Measurements from ENCODE around the gene CROCC.

Gene CROCC

DNA sequence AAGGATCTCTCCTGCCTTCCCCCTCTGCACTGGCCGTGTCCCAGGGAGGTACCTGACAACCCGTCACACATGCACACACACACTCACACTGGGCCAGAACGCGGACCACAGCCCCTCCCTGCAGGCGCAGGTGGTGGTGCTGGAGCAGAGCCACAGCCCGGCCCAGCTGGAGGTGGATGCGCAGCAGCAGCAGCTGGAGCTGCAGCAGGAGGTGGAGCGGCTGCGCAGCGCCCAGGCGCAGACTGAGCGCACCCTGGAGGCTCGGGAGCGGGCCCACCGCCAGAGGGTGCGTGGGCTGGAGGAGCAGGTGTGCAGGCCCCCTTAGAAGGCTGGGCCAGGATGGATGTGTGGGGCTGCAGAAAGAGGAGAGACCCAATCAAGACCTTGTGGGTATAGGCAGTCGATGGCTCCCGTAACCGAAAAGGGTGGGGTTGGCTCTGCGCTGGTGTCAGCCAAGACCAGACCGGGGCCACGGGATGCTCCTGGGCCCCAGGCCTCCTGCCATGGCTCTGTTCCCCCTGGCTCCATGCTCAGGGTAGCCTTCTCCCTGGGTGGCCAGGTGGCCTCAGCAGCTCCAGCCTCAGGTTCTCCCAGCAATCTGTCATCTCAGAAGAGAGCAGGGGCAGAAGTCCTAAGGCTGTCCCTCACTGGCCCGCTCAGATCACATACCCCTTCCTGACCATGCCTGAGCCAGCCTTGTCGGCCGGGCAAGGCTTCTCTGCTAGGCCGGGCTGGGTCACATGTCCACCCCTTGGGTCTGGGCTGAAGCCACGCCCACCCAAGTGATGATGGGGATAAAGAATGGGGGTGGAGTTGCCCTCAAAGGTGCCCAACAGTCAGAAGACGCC, 49.8 kb downstream of the CROCC start:
- DNase-seq: no peak

DNA sequence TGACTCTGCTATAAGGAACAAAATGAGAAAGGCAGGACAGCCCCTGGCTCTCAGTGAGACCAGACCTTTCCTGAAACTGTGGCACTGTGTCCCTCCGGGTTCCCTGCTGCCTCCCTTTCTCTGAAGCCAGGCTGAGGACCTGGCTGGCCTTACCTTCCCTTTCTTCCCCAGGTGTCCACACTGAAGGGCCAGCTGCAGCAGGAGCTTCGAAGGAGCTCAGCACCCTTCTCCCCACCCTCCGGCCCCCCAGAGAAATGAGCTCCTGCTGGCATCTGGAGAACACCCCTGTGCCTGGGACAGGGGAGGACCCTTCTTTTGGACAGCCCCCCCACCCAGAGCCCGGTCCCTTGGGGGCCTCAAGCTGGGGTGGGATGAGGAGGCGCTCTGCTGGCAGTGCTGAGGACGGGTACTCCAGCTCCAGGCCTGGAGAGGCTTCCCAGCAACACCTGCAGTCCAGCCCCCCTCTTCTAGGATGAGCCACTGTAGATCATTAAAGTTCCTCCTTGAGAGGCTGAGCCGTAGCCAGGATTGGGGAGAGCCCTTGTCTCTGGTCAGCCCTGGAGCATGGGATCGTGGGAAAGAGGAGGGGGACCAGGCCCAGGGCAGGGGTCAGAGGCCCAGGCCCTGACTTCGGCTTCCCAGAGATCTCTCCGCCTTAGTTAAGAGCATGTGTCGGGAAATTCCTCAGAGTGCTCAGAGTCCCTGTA, 50.6 kb downstream of the CROCC start:
- no peak for DNase-seq

DNA sequence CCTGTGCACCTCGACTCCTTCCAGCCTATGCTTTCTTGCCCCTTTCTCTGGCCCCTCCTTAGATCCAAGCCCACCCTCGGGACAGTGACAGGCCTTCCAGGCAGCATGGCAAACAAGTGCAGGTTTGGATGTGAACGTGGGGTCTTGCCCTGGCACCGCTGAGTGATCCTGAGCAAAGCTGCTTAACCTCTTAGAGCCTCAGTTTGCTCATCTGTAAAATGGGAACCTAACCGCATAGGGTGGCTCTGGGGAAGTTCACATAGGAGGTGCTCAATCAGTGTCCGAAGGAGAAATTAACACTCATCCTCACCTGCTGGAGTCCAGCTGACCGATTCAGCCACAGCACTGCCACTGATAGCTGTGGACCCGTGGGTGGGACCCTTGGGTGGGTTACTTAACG, 51.5 kb downstream of the CROCC start:
- DNase-seq: no peak

DNA sequence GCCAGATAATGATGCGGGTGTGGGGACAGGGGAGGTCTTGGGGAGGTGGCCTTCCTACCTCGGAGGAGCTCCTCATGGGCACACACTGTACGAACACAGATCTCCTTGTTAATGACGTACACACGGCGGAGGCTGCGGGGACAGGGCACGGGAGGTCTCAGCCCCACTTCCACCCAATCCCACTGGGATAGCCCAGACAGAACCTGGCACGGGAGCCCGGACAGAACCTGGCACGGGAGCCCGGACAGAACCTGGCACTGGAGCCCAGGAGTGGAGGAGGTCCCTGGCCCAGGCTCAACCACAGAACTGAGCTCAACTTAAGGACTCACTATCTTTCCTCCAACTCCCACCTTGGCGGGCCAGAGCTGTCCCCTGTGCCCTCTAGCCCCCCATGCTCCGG, 53.5 kb downstream of the CROCC start:
- DNase-seq: no peak

DNA sequence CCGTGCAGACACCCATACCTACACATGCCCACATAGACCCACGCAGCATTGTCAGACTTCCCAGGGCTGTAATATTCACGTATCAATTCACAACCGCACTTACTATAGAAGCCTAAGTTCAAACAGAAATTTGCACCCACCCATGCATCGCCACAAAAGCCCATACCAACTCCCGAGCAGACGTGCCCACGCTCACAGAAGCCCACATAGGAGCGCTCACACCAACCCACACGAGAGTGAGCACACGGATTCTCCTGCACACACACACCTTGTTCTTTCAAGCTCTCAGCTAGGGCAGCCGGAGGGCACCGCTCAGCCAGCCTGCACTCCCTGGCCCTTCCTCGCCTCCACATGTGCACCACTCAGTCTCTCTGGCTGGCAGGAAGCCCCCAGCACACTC, 54.1 kb downstream of the CROCC start:
- no peak for DNase-seq

DNA sequence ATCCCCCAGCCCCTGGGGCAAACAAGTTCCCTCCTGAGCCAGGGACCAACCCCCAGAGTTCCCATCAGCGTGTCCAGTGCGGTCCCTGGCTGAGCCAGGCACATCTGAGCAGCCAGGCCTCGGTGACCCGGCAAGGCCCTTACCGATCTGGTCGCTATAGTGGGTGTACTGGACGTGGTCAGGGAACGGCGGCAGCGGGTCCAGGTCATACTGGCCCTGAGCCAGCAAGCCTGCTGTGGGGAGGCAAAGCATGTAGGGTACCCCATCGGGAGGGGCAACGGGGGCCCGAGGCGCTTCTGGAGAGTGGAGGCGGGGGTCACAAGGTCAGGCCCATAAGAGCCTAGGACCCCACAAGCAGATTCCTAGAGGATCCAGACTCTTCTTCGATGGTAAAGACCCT, 55.2 kb downstream of the CROCC start:
- DNase-seq: no peak

DNA sequence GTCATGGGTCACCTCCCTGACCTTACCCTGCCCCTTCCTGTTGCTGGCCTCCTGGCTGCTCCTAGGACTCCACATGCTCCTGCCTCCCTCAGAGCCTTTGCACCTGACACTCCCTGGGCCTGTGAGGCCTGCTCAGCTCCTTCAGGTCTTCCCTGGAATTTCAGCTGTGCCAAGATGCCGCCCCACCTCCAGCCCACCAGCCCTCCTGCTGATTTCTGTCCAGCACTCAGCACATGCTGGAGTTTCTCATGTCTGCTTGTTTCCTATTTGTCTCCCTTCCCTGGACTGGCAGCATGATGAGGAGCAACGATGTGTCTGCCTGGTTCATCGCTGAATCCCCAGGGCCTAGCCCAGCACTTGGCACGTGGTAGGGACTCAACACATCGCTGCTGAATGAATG, 55.6 kb downstream of the CROCC start:
- DNase-seq: peak; percentile 57

DNA sequence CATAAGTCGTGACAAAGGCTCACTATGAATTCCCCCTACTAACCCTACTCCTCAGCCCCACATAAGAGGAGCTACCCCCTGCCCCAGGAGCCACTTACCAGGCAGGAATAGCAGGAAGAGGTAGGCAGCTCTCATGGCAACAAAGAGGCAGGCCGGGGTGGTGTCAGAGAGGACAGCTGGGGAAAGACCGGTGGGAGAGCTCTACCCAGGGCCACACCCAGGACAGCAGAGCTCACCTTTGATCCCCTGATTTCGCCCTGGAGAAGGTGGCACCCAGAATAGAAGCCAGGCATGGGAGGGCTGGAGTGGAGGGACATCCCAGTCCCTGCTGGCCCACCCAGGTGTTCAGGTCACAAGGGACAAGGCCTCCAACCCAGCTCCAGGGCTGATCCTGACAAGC, 56.4 kb downstream of the CROCC start:
- no peak for DNase-seq

DNA sequence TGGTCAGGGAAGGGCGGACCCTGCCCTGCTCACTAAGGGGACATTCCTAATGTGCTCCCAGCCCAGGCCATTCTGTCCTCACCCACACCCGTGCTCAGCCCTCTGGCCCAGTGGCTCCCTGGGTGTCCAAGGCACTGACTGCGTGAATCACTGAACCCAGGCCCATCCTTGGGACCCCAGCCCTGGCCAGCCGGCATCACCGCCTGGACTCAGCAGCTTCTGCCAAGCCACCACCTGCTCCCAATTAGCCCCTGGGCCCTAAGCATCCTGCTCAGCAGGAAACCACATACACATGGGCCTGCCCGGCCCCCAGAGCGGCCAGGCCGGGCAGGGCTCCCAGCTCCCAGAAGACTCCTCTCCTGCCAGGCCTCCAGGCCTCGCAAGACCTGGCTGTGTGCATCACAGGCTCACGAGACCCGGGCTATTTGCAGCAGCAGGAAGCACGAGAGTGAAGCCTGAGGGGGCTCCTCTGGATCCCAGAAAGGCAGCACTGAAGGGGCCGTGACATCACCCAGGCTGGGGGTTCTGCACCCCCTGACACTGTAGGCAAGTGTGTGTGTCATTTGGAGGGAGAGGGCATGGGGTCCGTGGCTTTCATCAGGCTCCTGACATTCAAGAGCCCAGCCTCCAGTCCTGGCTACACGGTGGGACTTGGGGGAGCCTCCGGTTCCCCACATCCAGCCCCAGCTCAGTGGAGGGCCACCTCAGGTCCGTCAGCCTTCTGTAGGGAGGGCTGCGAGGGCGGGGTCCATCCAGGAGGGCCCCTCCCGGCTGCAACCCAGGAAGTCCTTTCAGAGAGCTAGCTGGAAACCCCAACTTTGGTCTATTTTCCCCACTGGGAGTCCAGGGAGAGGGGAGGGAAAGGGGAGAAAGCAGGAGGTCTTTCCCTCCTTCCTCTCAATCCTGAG, 57.1 kb downstream of the CROCC start:
- no peak for DNase-seq

DNA sequence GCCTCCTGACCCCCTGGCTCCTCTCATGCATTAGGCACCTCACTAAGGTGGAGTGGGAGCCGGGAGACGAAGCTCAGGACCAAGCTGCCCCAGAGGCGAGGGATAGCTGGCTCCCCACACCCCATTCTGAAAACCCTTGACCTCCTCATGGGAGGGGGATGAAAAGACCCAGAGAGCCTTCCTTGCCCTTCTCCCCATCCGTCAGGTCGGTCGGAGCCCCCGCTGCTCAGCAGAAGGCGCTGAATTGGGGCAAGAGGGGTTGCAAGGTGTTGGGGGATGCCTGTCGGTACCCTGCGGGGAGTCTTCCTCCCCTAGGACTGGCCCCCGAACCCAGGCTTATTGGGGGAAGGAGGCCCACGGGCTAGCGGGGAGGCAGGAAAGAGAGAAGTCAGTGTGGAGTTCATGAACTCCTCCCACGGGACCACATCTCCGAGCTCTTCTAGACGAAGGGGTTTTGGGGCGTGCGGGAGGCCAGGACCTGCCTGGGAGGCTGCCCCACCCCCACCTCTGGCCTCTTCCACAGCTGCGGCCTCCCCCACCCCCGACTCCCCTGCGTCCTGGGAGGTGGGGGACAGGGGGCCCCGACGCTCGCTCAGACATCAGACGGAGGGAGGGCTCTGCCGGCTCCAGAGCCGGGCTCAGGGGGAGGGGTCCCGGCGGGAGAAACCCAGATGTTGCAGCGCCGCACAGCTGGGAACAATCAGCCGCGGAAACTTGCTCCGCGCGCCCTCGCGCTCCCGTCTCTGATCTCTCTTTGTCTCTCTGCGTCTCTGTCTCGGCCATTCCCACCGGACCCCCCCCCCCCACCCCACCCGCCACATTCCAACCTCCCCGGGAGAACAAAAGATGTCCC, 58.0 kb downstream of the CROCC start:
- DNase-seq: no peak

DNA sequence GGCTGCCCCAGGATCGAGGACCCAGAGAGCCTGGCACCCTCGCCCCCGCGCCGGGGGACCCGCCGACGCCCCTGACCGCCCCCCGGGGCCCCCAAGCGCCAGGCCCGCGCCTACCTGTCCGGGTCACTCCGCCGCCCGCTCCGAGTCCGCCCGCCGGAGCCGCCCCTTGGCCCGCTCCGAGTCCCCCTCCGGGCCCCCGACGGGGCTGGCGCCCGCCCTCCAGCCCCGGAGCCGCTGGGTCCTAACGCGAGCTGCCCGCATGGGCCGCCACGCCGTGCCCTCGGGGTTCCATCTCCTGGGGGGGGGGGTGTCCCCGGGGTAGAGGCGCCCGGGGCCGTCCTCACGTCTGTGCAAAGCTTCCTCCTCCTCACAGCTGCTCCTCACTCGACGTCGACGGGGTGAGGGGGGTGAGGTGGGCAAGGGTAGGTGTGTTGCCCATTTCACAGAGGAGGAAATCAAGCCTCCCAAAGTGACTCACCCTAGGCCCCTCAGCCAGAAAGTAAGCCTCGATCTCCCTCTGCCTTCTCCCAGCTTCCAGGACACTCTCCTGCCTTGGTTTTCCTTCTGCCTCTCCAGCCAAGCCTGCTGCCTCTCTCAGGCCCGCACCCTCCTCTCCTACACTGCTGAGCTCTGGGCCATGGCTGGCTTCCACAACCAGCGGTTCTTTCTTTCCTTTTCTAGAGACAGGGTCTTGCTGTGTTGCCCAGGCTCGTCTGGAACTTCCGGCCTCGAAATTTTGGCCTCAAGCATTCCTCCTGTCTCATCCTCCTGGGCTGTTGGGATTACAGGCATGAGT, 58.9 kb downstream of the CROCC start, which contains the start of gene MFAP2:
TSS of gene MFAP2 (minus strand) at position 148 of the 796 bp plus-strand sequence. CDS start 2,347 bp downstream, outside the sequence.
- no peak for DNase-seq

DNA sequence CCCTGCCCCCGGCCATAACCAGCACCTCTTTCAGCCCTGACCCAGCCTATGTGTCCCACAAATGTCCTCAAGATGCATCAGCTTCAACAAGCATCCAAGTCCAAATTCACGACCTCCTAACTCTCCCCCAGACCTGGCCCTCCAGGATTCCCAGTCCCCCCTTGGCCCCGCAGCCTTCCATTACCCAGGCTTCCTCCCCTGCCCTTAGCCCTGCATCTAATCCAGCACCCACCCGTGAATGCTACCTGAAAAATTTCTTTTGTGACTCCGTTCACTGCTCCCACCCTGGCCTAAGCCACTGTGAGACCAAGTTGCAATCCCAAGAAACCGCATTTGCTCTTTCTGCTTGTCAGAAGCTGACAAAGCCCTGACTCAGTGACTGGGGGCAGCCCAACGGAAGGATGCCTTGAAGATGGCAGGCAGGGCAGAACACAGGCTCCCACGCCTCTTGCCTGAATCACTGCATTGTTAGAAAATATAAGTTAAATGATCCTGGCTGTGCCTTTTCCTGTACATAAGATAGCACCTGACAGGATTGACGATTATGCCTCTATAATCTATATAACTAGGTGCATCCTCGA, 59.6 kb downstream of the CROCC start:
- DNase-seq: peak; percentile 69

DNA sequence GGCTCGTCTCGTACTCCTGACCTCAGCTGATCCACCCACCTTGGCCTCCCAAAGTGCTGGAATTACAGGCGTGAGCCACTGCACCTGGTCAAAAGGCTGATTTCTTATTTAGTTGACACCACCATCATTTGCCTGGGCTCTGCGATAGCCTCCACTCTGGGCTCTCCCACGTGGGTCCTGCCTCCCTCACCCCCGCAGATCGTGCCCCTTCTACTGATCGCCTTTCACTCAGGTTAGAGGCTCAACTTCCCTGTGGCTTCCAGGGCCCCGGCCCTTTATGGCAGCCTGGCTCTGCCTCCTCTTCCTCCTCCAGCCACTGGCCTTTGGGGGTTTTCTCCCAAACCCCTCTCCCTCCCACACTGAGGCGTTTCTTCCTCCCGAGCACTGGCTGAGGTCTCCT, 61.2 kb downstream of the CROCC start:
- no peak for DNase-seq

DNA sequence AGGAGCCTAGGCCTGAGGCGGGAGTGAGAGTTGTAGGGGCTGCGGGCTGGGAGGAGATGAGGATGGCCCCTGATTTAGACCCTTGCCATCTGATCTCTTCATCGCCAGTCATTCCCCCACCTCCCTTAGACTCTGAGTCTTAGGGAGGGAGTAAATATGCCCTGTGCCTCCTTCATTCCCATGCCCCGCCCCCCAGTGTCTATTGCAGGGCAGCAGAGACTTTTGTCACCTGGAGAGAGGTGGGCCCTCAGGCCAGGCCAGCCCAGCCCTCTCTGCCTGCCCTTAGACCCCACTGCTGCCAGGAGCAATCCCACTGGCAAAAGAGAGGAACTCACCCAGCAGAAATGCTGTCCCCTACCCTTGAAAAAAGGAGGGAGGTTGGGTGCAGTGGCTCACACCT, 61.9 kb downstream of the CROCC start:
- no peak for DNase-seq

DNA sequence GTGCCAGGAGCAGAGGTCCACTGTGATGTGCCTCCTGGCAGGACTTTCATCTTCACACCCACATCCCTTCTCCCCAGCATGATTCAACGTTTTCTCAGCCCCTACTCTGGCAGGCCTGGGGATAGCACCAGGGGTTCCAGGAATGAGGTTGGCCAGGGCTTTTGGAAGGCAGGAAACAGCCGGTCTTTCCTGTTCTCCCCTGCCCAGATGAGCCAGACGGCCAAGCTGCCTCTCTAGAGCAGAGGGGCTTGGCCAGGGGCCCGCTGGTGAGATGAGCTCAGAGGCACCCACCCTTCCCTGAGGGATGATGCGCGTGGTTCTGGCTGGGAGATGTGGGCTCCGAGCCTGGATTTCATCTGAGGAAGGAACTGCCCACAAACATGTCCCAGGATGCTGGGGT, 63.0 kb downstream of the CROCC start:
- DNase-seq: no peak

DNA sequence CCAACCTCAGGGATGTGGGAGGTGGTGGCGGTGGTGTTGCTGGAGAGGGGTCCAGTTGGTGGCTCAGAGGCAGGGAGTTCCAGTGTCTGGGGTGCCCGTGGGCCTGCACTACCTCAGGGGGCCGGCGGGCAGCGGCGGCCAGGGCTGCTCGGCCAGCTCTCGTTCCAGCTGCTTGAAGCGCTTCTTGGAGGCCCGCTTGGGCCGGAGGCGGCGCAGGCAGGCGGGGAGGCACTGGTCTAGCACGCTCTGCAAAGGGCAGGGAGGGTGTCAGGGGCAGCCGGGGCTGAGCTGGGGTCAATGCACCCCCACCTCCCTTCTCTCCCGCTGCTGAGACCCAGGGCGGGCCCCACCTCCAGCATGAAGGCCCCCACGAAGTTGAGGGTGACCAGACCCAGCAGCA, 64.4 kb downstream of the CROCC start:
- no peak for DNase-seq

DNA sequence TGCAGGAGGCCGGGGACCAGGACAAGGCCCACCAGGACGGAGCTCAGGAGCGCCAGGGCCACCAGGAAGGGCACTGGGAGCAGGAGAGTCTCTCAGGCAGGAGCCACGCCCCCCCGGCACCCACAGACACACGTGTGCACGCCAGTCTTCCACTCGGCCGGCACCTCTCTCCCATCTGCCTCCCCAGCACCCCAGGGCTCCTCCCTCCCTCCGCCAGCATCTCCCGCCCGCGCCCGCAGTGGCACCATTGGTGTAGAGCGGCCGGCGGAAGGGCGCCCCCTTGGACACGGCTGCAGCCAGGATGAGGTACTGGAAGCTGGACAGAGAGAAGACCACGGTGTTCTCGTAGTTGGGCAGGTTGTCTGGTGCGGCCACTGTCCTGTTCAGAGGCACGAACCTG, 64.8 kb downstream of the CROCC start:
- no peak for DNase-seq

DNA sequence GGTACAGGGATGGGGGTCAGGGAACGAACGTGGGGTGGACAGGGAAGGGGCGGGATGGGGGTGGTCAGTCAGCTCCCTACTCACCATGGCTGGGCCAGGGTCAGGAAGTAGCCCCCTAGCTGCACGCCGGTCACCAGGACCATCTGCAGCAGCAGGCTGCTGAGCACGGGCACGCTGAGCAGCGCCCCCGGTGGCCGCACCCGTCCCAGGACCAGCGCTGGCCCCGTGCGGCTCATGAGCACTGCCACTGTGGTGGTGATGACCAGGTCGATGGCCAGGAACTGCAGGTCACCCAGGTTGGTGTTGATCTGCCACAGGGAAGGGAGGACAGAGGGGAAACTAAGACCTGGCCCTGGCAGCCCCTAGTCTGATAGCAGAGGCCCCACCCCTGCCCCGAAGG, 65.2 kb downstream of the CROCC start:
- peak; percentile 75 for DNase-seq

DNA sequence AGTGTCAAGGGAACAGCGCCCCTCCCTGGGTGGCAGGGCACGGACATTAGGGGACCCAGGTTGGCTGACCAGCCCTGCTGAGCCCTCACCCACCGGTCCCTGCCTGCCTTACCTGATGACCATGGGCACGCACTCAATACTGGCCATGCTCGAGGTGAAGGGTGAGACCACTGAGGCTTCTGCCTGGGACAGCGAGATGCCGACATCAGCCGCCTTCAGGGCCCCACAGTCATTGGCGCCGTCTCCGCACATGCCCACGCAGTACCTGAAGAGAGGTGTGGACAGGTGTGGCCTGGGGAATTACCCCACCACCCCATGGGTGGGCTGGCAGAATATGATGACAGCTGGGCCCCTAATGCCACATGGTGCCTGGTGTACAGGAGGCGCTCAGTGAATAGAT, 66.5 kb downstream of the CROCC start:
- no peak for DNase-seq

DNA sequence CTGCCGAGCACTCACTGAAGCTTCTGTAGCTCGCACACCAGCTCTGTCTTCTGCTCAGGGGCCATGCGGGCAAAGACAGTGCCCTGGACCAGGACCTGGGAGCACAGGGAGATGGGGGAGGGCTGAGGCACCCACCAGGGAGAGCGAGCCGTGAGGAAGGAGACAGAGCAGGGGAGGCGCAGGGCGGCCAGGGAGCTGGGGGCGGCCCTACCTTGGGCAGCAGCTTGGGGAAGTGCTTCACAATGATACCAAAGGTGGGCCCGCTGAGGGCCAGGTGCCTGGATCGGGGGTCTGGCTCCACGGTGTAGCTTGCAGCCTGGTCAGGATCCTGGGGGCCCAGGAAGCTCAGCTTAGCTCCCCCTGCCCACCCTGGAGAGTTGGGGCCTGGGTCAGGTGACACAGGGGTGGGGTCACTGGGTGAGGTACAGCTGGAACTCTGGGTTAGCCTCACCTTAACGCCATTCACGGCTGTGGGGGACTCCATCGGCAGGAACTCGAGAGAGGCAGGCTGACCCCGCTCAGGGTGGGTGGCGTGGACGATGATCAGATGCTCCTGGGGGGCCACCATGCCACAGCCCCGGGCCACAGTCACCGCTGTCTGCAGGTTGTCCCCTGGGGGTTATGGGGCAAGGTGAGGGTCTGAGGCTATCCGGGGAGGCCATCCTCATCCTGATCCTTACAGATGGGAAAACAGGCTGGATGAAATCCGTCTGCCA, 68.1 kb downstream of the CROCC start:
- no peak for DNase-seq
